DMS53 (cell line): Measurements from ENCODE around the gene KLHL36.

Experiments
- DNase-seq: peaks from one replicate; lab custom pipeline; 2025; lab: John Stamatoyannopoulos, UW

Gene KLHL36

DNA sequence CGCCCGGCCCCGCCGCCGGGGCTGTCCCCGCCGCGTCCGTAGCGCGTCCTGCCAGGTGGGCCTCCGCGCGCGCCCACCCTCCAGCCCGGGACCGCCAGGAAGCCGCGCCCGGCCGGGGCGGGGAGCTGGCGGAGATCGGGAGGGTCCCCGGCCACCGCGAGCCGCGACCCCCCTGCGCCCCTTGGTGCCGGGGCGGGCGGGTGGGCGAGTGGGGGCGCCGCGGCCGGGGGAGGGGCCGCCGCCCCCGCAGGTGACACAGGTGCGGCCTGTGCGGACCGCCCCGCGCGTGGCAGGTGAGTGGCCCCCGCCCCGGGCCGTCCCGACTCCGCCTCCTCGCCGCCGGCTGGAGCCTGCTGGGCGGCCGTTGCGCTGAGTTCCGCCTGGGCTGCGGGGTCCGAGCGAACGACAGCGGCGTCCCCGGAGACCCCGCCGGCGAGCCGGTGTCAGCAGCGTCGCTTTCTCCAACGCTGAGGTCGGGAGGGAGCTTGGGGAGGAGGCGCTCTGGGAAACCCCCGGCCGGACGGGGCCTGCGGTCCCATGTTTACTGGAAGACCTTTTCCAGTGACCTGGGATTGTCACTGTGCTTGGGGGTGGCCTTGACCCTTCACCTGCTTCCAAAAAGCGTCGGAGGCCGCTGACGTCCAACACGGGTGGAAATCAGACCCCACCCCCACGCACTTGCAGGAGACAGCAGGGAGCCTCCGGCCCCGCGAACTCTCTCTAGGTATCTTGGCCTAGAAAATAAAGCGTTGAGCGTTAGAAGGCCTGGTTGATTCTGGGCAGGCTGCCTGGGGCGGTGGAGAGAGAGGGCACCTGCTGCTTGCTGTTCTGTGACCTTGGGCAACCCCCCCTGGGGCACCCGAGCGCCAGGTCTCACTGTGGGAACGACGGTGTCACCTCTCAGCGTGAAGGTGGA, 542 bp downstream of the KLHL36 start:
- DNase-seq: peak; percentile 74

DNA sequence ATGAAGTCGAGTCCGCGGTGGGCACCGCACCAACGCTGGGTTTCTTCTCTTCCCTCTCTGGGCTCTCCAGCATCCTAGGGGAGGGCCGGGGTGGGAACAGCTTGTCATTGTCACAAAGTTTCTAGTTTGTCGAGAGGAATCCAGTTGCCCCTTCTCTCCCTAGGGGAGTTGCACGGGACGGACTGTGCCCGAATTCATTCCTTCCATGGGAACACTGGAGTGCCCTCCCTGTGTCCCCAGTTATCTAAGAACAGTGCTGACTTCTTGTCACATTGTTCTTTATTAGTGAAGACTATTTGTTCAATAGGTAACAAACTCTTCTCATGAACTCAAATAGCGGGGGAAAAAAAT, 1.2 kb downstream of the KLHL36 start:
- DNase-seq: no peak

DNA sequence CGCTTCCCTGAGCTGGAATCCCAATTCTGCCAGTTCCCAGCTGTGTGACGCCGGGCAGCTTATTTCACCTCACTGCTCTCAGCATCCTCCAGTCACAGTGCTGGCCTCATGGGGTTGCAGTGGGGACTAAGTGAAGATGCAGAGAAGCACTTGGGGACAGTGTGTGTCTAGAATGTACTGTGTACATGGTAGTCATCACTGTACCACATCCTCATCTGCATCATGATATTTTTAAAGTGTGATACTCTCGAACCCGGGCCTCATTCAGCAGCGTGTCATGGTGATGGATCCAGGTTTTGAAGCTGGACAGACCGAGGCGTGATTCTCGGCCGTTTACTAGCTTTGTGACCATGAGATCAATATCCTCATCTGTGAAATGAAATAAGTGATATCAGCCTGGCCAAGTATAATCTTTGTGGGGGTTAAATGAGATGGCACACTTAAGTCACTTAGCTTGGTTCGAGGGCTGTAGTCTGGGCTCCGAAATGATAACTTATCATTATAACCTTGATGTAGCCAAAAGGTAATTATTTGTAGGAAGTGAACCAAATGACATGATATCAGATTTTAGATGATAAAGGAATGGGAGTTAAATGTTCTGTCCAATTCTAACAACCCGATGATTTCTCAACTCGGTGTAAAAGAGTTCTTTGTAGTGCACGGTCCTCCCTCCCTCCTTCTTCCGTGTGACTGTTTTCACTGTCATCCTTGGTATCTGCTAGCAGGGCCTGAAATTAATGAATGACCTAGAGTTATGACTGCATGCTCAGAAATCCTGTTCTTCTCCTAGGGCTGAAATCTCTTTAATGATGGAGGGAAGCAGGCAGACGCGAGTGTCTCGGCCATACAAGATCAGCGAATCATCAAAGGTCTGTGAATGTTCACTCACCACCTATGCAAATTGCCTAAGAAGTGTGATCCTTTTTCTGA, 2.0 kb downstream of the KLHL36 start:
- DNase-seq: no peak

DNA sequence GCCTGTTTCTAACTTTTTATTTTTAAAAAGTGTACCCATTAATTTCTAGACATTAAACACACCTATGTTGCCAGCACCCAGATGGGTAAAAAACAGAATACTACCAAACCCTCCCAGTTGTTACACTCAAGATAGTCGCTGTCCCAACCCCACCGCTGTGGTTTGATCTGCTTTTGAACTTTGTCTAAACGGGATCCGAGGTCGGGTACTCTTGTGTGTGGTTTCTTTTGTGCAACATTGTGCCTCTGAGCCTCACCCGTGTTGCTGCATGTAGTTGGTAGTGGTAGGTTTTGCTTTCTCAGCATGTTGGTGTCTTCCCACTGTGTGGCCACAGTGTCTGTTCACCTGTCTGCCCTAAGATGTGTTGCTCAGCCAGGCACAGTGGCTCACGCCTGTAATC, 4.3 kb downstream of the KLHL36 start:
- DNase-seq: no peak

DNA sequence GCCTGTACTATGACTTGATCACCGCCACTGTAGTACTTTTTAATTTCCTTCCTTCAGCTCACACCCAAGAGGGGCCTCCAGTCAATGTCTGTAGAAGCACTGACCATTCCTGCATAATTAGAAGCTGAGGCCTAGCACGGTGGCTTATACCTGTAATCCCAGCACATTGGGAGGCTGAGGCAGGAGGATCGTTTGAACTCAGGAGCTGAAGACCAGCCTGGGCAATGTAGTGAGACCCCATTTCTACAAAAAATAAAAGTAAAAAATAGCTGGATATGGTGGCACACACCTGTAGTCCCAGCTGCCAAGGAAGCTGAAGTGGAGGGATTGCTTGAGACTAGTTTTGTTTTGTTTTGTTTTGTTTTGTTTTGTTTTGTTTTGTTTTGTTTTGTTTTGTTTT, 5.9 kb downstream of the KLHL36 start:
- DNase-seq: no peak

DNA sequence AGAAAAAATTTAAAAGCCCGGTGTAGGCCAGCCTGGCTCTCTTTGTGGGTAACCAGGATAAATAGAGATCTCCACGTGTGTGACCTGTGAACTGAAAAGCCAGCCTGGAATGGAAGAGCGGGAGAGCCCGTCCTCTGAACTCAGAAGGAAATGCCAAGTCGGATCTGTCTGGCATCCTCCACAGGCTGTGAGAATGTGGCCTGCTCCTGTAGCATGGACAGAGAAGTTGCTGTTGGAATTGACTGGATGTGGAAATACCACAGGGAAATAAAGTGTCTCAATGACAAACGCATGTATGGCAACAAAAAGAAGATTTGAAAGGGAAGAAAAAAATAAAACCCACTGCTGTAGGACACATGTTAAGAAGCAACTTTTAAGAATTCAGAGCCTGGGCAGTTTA, 6.7 kb downstream of the KLHL36 start:
- DNase-seq: no peak

DNA sequence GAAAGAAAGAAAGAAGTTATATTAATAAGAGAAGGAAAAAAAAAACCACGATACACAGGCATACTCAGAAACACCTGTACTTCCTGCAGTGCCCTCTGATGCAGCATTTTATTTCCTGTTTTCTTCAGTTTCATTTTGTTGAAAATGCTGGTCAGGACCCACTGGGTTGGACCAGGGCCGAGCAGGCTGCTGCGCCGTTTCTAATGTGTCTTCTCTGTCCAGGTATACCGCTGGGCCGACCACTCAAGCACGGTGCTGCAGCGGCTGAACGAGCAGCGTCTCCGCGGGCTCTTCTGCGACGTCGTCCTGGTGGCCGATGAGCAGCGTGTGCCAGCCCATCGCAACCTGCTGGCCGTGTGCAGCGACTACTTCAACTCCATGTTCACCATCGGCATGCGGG, 8.3 kb downstream of the KLHL36 start:
- no peak for DNase-seq

DNA sequence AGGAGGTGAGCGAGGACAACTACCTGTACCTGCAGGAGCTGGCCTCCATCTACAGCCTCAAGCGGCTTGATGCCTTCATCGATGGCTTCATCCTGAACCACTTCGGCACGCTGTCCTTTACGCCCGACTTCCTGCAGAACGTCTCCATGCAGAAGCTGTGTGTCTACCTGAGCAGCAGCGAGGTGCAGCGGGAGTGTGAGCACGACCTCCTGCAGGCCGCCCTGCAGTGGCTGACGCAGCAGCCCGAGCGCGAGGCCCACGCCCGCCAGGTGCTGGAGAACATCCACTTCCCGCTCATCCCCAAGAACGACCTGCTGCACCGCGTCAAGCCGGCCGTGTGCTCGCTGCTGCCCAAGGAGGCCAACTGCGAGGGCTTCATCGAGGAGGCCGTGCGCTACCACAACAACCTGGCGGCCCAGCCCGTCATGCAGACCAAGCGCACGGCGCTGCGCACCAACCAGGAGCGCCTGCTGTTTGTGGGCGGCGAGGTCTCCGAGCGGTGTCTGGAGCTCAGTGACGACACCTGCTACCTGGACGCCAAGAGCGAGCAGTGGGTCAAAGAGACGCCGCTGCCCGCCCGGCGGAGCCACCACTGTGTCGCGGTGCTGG, 9.0 kb downstream of the KLHL36 start:
- DNase-seq: no peak

DNA sequence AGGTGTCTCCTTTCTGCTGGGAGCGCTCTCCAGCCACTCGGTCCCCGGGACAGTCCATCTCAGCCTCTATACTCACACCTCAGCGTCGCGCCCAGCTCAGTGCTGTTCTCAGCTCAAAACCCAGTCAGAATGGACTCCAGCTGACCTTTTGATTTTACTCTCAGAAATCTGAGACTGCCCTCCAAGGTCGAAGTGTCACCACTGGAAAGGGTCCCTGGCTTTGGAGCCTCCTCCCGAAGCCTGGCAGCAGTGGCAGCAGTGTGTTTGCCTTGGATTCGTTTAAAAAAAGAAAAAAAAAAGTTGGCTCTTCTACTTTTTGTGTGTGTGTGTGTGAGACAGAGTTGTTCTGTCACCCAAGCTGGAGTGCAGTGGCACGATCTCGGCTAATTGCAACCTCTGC, 10.4 kb downstream of the KLHL36 start:
- DNase-seq: no peak

DNA sequence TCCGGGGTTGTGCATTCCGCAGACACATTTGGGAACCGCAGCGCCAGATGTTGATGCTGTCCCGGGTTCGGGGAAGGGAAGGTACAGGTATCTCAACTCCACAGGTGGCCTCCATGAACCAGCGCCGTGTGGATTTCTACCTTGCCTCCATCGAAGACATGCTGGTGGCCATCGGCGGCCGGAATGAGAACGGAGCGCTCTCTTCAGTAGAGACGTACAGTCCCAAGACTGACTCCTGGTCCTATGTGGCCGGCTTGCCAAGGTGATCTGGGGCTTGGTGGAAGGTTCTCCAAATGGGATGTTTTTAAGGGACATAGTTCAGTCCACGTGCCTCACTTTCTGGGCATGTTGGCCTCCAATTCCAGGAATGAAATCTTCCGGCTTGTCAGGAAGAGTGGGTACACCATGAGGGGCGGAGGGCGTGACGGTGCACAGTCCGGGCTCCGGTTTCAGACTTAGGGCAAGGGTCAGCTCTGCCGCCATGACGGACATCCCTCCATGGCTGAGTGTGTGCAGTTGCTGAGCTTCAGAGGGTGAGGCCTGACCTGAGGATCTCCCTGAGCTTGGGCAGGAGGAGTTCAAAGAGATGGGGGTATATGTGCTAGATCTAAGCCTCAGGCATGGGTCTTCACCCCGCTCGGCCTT, 11.5 kb downstream of the KLHL36 start:
- DNase-seq: no peak

DNA sequence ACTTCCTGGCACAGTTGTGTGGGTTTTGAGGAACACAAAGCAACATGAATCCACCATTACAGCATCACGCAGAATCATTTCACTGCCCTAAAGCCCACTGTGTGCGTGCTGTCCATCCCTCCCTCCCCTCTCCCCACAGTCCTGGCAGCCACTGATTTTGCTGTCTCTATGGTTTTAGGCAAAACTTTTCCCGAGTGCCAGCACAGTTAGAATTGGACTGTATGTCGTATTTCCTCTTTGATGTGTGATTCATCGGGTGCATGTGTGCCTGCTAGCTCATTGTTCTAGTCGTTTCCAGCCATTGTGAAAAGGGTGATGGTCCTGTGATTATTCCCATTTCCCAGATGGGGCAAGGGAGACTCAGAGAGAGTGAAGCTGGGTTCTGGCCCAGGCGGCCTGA, 12.7 kb downstream of the KLHL36 start:
- no peak for DNase-seq

DNA sequence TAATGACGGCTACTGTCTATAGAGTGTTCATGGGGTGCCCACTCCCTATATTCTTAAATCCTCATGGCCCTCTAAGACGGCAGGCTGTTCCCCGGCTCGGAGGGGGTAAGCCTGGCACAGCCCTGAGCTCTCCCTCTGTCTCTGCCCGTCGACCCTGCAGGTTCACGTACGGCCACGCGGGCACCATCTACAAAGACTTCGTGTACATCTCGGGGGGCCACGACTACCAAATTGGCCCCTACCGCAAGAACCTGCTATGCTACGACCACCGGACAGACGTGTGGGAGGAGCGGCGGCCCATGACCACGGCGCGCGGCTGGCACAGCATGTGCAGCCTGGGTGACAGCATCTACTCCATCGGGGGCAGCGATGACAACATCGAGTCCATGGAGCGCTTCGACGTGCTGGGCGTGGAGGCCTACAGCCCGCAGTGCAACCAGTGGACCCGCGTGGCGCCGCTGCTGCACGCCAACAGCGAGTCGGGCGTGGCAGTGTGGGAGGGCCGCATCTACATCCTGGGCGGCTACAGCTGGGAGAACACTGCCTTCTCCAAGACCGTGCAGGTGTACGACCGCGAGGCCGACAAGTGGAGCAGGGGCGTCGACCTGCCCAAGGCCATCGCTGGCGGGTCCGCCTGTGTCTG, 13.2 kb downstream of the KLHL36 start:
- DNase-seq: no peak

DNA sequence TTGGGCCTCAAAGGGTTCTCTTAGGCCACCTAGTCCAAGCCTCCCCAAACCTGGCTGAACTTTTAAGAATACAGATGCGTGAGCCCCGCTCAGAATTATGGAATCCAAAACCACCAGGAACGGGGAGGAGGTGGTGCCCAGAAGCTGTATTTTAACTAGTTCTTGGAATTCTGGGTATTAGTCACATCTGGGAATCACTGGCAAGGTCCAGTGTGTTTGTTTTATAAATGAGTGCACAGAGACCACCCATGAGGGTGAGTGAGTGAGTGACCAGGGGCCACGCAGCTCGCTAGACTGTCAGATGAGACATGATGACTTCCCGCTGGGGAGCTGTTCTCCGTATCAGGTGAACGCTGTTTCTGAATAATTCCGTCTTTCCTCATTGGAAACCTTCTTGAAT, 14.2 kb downstream of the KLHL36 start:
- DNase-seq: no peak

DNA sequence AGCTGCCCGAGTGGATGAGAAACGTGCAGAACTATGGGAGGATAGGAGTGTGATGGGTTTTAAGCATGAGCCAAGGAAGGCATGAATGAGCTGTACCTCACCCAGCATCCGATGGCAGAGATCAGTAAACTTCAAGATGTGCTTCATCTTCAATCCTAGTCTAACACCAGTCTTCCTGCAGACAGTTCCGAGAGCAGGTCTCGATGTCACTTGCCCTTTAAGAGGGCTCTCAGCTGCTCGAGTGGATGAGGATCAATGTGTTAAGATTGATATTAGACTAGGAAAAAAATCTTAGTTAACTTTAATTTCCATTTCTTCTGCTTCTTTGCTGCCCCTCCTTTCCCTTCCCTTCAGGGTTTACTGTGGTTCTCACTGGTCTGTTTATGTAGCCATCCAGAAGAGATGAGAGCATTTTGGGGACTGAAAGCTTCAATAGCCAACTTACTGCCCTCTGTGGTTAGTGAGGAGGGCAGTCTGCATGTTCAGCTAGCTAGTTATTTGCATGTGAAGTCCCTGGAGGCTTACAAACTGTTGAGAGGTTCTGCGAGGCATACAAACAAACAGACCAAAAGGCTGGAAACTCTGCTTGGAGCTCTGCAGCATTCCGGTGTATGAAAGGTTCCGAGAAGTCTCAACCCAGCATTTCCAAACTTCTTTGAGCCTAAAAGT, 15.3 kb downstream of the KLHL36 start:
- no peak for DNase-seq

DNA sequence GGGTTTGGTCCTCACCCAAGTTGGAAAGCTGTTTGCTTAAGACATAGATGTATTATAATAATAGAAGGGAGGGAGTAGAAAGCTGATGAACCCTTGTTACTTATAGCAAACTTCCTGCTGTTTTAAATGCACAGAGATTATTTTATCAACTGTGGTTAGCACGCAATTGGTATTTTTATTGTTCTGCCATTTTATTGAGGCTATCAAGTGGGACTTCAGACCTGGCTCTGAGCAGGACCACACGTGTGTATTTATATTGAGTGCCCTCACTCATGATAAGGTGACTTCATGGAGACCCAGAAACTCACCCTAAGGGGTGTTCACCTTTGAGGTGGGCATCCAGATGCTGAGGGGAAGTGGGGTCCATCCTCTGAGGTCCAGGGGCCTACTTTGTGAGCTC, 17.0 kb downstream of the KLHL36 start:
- no peak for DNase-seq

DNA sequence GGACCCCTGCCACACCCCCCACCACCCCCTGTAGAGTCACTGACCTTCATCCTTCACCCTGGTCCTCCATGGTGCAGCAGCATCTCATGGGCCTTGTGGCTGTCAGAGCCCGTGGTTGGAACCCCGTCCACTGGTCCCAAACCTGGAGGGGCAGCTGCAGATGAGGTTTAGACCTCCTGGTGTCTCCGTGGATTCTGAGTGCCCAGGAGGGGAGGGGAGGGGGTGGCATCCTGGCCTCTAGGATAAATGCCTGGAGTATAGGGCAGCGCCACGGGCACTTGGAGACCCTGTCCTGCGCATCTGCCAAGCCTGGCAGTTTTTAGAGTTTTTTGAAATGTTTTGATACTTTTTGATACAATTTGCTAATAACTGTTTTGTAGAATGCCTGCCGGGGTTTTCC, 17.5 kb downstream of the KLHL36 start:
- DNase-seq: no peak

DNA sequence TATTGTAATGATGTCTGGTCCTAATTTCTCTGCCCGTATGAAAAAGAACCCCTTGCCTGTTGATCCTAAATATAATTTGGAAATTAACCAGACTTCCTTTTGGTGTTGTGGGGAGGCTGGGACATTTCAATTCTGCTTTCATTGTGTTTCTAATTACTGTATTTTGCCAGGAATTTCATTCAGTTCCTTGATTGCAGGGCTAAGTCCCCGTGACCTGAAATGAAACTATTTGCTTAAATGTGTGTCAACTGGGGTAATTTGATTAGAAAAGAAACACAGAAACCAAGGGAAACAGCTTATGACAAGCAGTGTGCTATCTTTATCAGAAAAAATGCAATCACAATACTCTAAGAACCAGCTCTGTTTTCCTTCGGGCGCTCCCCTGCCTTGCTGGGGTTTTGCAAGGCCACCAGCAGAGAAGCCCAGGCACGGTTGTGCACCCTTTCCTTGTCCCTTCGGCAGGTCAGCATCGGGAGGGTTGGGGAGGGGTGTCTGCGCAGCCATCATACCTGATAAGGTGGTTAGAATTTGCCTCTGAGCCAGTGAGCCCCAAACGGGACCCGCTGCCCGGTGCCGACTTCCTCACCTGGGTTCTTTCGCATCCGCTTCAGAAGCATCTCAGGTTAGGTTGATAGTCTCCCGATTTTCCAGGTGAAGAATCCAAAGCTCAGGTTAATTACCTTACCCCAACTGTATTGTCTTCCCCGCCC, 19.4 kb downstream of the KLHL36 start:
- no peak for DNase-seq

DNA sequence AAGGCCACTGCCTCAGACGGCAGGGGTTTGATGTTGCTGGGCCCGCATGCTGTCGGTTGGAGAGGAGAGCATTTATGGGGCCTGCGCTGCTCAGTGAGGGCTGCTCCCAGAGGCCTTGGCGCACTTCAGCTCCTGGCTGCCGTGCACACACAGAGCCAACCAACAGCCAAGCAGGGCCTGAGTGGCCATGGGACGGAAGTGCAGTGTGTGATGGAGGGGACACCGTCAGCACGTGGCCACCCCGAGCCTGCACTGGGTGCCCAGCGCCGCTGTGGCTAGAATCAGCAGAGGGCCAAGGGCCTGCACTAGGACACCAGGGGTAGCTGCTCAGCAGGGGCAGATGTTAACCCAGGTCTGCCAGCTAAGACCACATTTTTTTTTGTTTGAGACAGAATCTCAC, 21.8 kb downstream of the KLHL36 start:
- DNase-seq: no peak

DNA sequence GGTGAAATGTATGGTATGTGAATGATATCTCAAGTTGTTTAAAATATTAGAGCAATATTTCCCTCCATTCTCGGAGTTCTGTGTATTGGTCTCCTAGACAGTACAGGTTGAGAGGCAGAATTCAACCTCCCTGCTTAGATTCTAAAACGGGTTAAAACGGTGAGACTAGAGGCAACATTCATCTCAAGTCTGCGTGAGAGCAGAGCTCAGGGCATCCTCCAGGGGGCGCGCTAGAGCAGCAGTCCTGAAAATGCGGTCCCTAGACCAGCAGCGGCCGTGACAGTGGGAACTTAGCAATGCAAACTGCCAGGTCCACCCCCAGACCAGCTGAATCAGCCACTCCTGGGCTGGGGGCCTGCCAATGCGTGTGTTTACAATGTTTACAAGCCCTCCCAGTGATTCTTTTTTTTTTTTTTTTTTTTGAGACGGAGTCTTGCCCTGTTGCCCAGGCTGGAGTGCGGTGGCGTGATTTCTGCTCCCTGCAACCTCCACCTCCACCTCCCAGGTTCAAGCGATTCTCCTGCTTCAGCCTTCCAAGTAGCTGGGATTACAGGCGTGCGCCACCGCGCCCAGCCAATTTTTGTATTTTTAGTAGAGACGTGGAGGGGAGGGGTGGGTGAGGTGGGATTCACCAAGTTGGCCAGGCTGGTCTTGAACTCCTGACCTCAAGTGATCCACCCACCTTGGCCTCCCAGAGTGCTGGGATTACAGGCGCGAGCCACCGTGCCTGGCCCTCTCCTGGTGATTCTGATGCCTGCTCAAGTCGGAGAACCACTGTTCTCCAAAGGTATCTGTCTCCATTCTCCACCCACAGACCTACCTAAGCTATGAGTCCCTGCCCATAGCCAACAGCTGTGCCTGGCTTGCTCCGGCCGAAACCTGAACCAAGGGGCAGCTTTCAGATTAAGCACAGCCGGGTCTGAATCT, 24.2 kb downstream of the KLHL36 start:
- peak; percentile 75 for DNase-seq

DNA sequence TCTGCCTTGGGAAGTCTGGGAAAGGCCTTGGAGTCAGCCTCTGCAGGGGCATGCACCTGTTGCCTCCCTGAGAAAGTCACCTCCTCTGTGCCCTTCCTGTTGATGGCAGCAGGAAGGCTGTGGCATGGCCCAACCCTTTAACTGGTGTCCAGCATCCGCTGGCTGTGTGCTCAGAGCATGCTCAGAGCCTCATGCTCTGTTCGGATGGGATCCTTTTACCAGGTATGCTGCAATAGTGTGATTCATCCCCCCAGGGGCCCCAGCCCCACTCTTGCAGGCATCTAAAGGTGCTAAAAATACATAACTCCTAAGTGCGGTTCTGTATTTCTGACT, 24.9 kb downstream of the KLHL36 start:
- DNase-seq: no peak
